Measurements from ENCODE around the gene PCCA.
"Not testable (repeated sequence)": the region's sequence is repeated elsewhere in the genome, so short reads cannot be mapped to it uniquely, and the experiment has no call there.

PCCA gene

DNA sequence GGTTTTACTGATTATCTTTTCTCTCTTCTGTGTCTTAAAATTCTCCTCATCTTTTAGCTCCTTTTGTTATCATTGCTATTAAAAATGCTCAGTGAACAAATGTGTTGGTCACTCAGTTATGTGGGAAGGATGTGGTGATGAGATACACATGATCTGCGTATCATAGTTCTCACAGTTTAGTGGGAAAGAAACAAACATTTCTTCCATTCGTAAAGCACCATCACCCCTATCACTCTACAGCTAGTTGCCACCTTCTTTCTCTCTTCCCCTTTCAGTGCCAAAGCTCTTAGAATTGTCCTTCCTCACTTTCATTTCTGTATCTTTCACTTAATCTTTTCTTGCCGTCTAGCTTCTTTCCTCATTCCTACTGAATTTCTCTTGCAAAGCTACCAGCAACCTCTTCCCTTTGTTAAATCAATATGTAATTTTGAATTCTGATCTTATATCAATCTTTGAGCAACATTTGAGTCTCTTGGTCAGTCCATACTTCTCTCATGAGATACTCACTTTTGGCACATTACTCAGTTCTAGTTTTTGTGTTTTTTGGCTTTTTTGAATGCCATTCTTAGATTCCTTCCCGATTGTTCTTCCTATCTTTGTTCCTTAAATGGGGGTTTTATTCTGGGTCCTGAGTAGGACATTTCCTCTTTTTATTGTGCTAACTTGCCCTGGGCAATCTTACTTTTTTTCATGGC is 122.3 kb downstream of the PCCA start:
- Histone ChIP-seq H3K4me3 (ENCODE audit: low read depth in 1 of 2, low read length in 1 of 2) (no peak overlapping the region), H3K4me1 (ENCODE audit: control insufficient read depth in 1 of 2, insufficient read depth in 1 of 2, low read depth in 1 of 2, low read length in 1 of 2) (no peaks in the 10 kb centered on the region), H3K27ac (no peak overlapping the region), H3K9me3 (no peaks in the 10 kb centered on the region), H3K36me3 (no peaks in the 10 kb centered on the region), H3K27me3 (no peaks in the 10 kb centered on the region)
- TF ChIP-seq, protein P1, sequence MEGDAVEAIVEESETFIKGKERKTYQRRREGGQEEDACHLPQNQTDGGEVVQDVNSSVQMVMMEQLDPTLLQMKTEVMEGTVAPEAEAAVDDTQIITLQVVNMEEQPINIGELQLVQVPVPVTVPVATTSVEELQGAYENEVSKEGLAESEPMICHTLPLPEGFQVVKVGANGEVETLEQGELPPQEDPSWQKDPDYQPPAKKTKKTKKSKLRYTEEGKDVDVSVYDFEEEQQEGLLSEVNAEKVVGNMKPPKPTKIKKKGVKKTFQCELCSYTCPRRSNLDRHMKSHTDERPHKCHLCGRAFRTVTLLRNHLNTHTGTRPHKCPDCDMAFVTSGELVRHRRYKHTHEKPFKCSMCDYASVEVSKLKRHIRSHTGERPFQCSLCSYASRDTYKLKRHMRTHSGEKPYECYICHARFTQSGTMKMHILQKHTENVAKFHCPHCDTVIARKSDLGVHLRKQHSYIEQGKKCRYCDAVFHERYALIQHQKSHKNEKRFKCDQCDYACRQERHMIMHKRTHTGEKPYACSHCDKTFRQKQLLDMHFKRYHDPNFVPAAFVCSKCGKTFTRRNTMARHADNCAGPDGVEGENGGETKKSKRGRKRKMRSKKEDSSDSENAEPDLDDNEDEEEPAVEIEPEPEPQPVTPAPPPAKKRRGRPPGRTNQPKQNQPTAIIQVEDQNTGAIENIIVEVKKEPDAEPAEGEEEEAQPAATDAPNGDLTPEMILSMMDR (IDR thresholded peaks at IDR 0.05): no peak

DNA sequence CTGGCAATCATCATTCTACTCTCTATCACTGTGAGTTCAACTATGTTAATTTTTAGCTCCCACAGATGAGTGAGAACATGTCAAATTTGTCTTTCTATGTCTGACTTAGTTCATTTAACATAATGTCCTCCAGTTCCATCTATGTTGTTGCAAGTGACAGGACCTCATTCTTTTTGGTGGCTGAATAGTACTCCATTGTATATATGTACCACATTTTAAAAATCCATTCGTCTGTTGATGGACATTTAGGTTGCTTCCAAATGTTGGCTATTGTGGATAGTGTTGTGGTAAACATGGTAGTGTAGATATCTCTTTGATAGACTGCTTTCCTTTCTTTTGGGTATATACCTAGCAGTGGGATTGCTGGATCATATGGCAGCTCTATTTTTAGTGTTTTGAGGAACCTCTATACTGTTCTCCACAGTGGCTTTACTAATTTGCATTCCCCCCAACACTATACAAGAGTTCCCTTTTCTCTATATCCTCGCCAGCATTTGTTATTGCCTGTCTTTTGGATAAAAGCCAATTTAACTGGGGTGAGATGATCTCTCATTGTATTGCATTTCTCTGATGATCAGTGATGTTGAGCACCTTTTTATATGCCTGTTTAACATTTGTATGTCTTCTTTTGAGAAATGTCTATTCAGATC is 124.1 kb downstream of the PCCA start:
- no peak overlapping the region for H3K4me3 ChIP-seq (ENCODE audit: low read depth in 1 of 2, low read length in 1 of 2)
- H3K27ac ChIP-seq: no peak overlapping the region
- H3K4me1 ChIP-seq (ENCODE audit: control insufficient read depth in 1 of 2, insufficient read depth in 1 of 2, low read depth in 1 of 2, low read length in 1 of 2): no peaks in the 10 kb centered on the region
- no peaks in the 10 kb centered on the region for H3K36me3 ChIP-seq
- TF ChIP-seq, protein P1 (IDR thresholded peaks at IDR 0.05): no peak
- H3K27me3 ChIP-seq: no peaks in the 10 kb centered on the region
- H3K9me3 ChIP-seq: no peaks in the 10 kb centered on the region

- Histone ChIP-seq H3K27ac (no peak overlapping the region), H3K36me3 (no peaks in the 10 kb centered on the region), H3K4me3 (ENCODE audit: low read depth in 1 of 2, low read length in 1 of 2) (no peak overlapping the region), H3K4me1 (ENCODE audit: control insufficient read depth in 1 of 2, insufficient read depth in 1 of 2, low read depth in 1 of 2, low read length in 1 of 2) (no peaks in the 10 kb centered on the region), H3K27me3 (no peaks in the 10 kb centered on the region), H3K9me3 (no peaks in the 10 kb centered on the region)
- TF ChIP-seq, protein P1 (IDR thresholded peaks at IDR 0.05): no peak
Measured at GRCh38 chr13:100213576-100213975, 124.7 kb downstream of the PCCA start.

DNA sequence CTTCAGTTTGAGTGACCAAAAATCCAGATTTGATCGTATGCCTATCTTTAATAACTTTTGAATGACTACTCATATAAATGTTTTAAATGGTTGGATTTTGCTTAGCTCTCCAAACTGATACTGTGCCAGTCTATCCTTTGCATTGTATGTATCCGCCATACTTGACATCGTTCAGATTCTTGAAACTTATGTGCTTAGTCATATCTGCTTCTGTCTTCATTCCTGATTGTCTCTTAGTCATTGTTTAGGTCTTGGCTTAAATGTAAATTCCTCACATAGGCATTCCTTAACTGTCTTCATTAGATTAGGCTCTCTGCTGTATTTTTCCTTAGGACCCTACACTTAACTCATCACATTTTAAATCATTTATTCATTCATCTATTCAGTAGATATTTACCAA is 126.0 kb downstream of the PCCA start:
- H3K27ac ChIP-seq: no peak overlapping the region
- TF ChIP-seq, protein P1 (IDR thresholded peaks at IDR 0.05): no peak
- no peaks in the 10 kb centered on the region for H3K27me3 ChIP-seq
- H3K4me3 ChIP-seq (ENCODE audit: low read depth in 1 of 2, low read length in 1 of 2): no peak overlapping the region
- no peaks in the 10 kb centered on the region for H3K9me3 ChIP-seq
- H3K36me3 ChIP-seq: no peaks in the 10 kb centered on the region
- no peaks in the 10 kb centered on the region for H3K4me1 ChIP-seq (ENCODE audit: control insufficient read depth in 1 of 2, insufficient read depth in 1 of 2, low read depth in 1 of 2, low read length in 1 of 2)

- no peaks in the 10 kb centered on the region for H3K4me1 ChIP-seq (ENCODE audit: control insufficient read depth in 1 of 2, insufficient read depth in 1 of 2, low read depth in 1 of 2, low read length in 1 of 2)
- no peaks in the 10 kb centered on the region for H3K9me3 ChIP-seq
- no peaks in the 10 kb centered on the region for H3K27me3 ChIP-seq
- H3K4me3 ChIP-seq (ENCODE audit: low read depth in 1 of 2, low read length in 1 of 2): no peak overlapping the region
- H3K36me3 ChIP-seq: no peaks in the 10 kb centered on the region
- H3K27ac ChIP-seq: no peak overlapping the region
- TF ChIP-seq, protein P1 (IDR thresholded peaks at IDR 0.05): no peak
Measured at GRCh38 chr13:100221166-100221565, 132.3 kb downstream of the PCCA start.

DNA sequence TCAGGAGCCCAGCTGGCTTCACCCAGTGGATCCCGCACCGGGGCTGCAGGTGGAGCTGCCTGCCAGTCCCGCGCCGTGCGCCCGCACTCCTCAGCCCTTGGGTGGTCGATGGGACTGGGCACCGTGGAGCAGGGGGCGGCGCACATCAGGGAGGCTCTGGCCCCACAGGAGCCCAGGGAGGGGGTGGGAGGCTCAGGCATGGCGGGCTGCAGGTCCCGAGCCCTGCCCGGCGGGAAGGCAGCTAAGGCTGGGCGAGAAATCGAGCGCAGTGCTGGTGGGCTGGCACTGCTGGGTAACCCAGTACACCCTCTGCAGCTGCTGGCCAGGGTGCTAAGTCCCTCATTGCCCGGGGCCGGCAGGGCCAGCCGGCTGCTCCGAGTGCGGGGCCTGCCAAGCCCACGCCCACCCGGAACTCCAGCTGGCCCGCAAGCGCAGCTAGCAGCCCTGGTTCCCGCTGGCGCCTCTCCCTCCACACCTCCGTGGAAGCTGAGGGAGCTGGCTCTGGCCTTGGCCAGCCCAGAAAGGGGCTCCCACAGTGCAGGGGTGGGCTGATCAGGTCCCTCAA is 135.2 kb downstream of the PCCA start:
- not testable (repeated sequence) for H3K9me3 ChIP-seq; H3K4me1 ChIP-seq (ENCODE audit: control insufficient read depth in 1 of 2, insufficient read depth in 1 of 2, low read depth in 1 of 2, low read length in 1 of 2); H3K4me3 ChIP-seq (ENCODE audit: low read depth in 1 of 2, low read length in 1 of 2); H3K27me3 ChIP-seq; H3K36me3 ChIP-seq; H3K27ac ChIP-seq
